AG04449 (cell line): ENCODE measurements around the gene TTLL11.
"Not testable (repeated sequence)": the region's sequence is repeated elsewhere in the genome, so short reads cannot be mapped to it uniquely, and the experiment has no call there.

Experiments used
- CTCF ChIA-PET: fragments of 350-600 bp; formaldehyde crosslinking; extraction: SDS; loops from one replicate; lab custom pipeline; 2021; ENCODE audit warnings: antibody characterized with exemption; lab: Yijun Ruan, JAX
- POLR2A ChIA-PET: fragments of 400-600, 350-600 bp; formaldehyde crosslinking; extraction: SDS; loops from one replicate; lab custom pipeline; 2020; ENCODE audit warnings: antibody characterized with exemption, inconsistent platforms; lab: Yijun Ruan, JAX
- DNase-seq: peaks from one replicate; pipeline ENCODE4 v3.0.0-alpha.2; 2010; ENCODE audit warnings: low read depth, low spot score
- H3K4me3 ChIP-seq: 2 replicates; pipeline ENCODE4 v1.5.1; 2011; ENCODE audit warnings: low read depth, mild to moderate bottlenecking, control low read depth, low read length
- CTCF ChIP-seq: IDR thresholded peaks from one replicate; pipeline ENCODE4 v1.5.1; 2011; ENCODE audit warnings: mild to moderate bottlenecking, moderate library complexity, low read length, control low read depth, inconsistent platforms; ENCODE audit not compliant: insufficient read depth; ENCODE audit errors: missing control alignments

The TTLL11 gene

GRCh38 chr9:121983736-121984135 lies 109.4 kb downstream of the TTLL11 start:
- no peak for DNase-seq
- CTCF ChIA-PET = interaction anchor here (0.9 to 4.1 kb wide), 7 partner anchors 8 to 438 kb away, joined by 3 to 20 read pairs (median 7); no protein-coding TSS in a partner anchor

GRCh38 chr9:121981118-121981883 lies 111.8 kb downstream of the TTLL11 start:
- ChIA-PET POLR2A (no interaction called here), CTCF (interaction anchor here (1.0 to 4.1 kb wide), 4 partner anchors 284 to 436 kb away, joined by 3 to 20 read pairs (median 5); no protein-coding TSS in a partner anchor)
- no peak for DNase-seq

More at GRCh38 chr9:121983736-121984135, 109.4 kb downstream of the TTLL11 start:
- no peak for TF ChIP-seq CTCF
- POLR2A ChIA-PET = no interaction called here
- H3K4me3 ChIP-seq = no peak overlapping the region

GRCh38 chr9:121980665-121981064 lies 112.4 kb downstream of the TTLL11 start:
- POLR2A ChIA-PET, DNase-seq, H3K4me3 ChIP-seq: not testable (repeated sequence)
- CTCF ChIA-PET = interaction anchor here (1.0 to 1.4 kb wide), 3 partner anchors 284 to 430 kb away, joined by 3 to 7 read pairs (median 3); no protein-coding TSS in a partner anchor

More at GRCh38 chr9:121981118-121981883, 111.8 kb downstream of the TTLL11 start:
- no peak overlapping the region for H3K4me3 ChIP-seq
- TF ChIP-seq CTCF = no peak

GRCh38 chr9:121979736-121980135 lies 113.4 kb downstream of the TTLL11 start:
- no peak for TF ChIP-seq CTCF
- no peak overlapping the region for H3K4me3 ChIP-seq
- DNase-seq = no peak
- POLR2A ChIA-PET = no interaction called here
- CTCF ChIA-PET = interaction anchor here (1.2 to 2.1 kb wide), 4 partner anchors 283 to 433 kb away, joined by 3 to 8 read pairs (median 5); no protein-coding TSS in a partner anchor

GRCh38 chr9:121976751-121977150 lies 116.4 kb downstream of the TTLL11 start:
- no peak overlapping the region for H3K4me3 ChIP-seq
- no peak for DNase-seq
- POLR2A ChIA-PET = no interaction called here
- no peak for TF ChIP-seq CTCF
- CTCF ChIA-PET = interaction anchor here (1.2 to 2.8 kb wide), 3 partner anchors 118 to 289 kb away, joined by 3 to 8 read pairs (median 6); no protein-coding TSS in a partner anchor

GRCh38 chr9:121975801-121976277 lies 117.3 kb downstream of the TTLL11 start:
- no peak for DNase-seq
- ChIA-PET POLR2A (no interaction called here), CTCF (interaction anchor here (1.3 to 2.8 kb wide), 3 partner anchors 9 to 429 kb away, joined by 3 to 8 read pairs (median 4); no protein-coding TSS in a partner anchor)
- H3K4me3 ChIP-seq = no peak overlapping the region
- no peak for TF ChIP-seq CTCF
